RPMI7951 (cell line): ENCODE measurements around the gene FUT3. TPM values are rescaled to one million over a fixed set of nuclear protein-coding genes. Genes with fewer than 3 reads are reported as not detected.
A peak's percentile ranks its signal among the peaks of the same experiment; 100 is the strongest.
"Not testable (repeated sequence)": the region's sequence is repeated elsewhere in the genome, so short reads cannot be mapped to it uniquely, and the experiment has no call there.

Experiments used
- DNase-seq: peaks from one replicate; pipeline ENCODE4 v3.0.0-alpha.2; 2012; ENCODE audit warnings: low read depth
- total RNA-seq: library from RNA; depleted of rRNA; stranded (reverse); fragments of >200 nt; shearing (Covaris generic); gene quantifications from 2 replicates; pipeline ENCODE4 v1.2.3, GENCODE V29; 2014; rRNA removed

FUT3 gene
- not detected in 2 replicates for total RNA-seq

- no peak for DNase-seq
These were observed at the start of gene FUT3 for GRCh38 chr19:5851302-5851701. TSS of gene FUT3 (minus strand) at chr19:5851449.

GRCh38 chr19:5900976-5901375 lies 49.7 kb upstream of the FUT3 start:
- no peak for DNase-seq

GRCh38 chr19:5899728-5900526 lies 48.7 kb upstream of the FUT3 start:
- DNase-seq: no peak

DNA sequence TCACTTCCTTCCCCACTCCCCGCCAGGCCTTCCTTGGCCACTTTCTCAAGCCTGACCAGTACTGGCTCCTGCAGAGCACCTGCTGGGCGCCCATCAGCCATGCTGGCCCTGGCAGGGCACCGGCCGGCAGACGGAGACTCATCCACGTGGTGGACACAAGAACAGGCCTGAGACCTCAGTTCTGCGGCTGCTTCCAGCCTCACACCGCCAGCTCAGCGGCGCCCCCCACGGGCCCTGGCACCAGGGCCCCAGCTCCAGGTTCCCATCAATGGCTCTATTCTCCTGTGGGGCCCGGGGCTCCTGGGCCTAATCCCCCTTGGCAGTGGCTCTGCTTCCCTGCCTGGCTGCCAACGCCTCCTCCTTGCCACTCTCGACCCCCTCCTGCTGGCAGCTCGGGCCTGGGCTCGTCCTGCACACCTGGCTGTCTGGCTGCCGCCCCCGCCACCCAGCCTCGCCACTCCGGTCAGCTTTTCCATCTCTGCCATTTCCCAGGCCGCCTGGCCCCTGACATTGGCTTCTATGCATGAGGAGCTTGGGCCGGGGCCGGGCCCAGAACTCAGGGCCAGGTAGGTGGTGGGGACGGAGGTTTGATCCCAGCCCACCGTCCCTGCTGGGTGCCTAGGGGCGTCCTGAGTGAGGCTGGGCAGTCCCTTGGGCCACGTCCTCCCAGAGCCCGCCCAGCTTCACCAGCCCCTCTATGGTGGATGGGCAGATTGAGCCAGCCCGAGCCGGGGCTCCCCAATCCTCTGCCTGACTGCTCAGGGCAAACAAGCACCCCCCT lies 46.1 kb upstream of the FUT3 start:
- no peak for DNase-seq

DNA sequence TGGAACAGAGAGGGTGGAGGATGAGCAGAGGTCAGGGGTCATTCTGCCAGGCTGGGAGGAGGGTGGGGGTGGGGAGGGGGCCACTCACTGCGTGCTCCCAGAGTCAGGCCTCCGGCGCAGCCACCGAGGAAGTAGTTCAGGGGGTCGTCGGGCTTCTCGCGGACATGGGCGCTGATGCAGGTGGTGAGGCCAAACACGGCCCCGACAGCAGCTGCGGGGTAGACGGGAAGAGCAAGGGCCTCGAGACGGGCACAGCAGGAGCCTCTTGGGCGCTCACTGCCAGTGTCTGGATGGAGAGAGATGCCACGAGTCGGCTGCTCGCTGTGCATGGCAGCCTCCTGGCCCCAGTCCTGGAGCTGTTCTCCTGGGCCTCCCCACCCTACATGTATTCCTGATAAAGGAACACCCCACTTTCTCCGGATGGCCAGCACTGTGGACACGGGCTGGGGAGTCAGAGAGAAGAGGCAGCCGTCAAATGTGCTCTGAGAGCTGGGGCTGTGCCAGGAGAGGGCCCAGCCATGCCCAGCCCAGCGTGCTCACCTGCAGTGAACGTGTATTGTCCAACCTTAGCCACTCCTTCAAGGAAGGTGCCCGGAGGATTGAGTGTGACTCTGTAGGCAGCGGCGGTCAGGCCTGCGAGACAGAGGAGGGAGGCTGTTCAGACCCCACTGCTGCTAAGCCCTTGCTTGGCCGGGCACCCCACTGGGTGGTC lies 45.3 kb upstream of the FUT3 start:
- DNase-seq: no peak

GRCh38 chr19:5895890-5896289 lies 44.6 kb upstream of the FUT3 start:
- no peak for DNase-seq

- DNase-seq: no peak
These were observed 44.2 kb upstream of the FUT3 start for GRCh38 chr19:5895409-5895808.

DNA sequence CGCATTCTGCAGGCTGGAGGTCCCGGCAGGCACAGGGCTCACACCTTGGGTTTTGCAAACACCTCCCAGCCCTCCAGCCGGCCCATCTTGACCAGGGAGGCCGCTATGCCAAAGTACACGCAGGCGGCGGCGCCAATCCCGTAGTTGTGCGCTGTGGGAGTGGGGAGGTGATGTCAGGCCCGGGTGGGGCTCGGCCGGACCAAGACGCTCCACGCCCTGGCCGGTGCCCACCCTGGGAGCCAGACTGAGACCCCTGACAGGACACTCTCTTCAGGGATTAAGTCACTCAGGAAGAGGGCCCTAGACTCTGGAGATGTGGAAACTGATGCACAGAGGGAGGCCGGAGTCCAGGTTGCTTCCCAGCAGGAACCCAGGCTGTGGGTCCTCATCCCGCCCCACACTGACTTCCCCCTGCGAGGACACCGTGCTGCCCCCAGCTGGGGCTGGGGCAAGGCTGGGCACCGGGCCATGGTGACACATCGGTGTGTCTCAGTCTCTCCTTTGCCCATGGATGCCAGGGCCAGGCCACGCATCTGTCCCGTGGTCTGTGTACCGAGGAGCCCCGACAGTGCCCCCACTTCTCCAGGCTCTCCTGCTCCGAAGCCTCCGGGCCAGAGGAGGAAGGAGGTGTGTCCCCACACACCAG lies 43.6 kb upstream of the FUT3 start:
- DNase-seq: no peak

GRCh38 chr19:5893907-5894703 lies 42.9 kb upstream of the FUT3 start:
- DNase-seq: no peak

GRCh38 chr19:5893296-5893903 lies 42.2 kb upstream of the FUT3 start:
- DNase-seq: no peak

- no peak for DNase-seq
These were observed 41.6 kb upstream of the FUT3 start for GRCh38 chr19:5892772-5893275.

DNA sequence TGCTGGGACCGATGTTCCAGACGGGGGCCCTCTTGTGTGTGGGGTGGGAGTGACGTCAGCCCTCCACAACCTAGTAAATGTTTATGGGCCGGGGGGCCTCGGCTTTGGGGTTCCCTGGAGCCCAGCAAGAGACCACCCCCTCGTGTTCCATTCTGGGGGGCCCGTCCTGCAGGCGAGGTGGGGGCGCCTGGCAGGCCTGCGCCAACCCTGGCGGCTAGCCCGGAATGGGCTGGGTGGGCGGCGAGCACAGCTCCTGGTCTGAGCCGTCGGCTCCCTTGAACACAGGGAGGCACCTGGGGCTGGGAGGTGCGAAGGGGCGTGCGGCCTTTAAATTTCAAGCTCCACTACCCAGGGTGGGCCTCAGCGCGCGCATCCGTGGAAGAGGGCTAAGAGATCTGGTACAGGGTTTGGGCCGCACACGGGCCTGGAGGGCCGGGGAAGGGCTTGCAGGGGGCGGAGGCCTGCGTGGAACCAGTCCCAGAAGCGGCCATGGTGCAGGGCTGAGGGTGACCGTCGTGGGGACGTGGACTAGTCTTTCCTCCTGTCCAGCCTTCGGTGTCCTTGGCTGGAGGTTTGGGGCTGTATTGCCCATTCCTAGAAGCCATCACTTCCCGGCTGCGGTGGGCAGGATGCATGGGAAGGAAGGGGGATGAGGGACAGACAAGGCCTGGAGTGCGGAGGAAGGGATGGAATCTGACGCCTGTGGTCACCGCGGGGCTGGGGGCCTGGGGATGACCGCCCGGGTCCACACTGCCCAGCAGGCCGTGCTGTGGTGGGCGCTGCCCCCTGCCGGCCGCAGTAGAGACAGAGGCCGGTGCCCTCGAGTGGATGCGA lies 40.9 kb upstream of the FUT3 start:
- DNase-seq: peak; percentile 17

DNA sequence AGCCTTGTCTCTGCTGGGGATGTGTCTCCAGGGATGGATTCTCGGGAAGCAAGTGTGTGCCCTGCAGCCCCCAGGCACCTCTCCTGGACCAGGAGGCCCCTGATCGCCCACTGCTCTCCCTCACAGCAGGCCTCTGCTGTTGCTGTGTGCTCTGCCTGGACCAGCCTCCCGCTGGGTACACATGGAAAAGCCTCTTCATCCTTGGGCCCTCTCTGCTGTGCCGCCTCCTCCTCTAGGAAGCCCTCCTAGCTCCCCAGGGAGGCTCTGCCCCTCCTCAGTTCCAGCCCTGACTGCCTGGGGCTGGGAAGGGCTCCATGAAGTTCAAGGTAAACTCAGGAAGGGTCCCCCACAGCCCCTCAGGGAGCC lies 40.3 kb upstream of the FUT3 start:
- DNase-seq: no peak

- DNase-seq: no peak
These were observed 38.9 kb upstream of the FUT3 start for GRCh38 chr19:5890099-5890498.

GRCh38 chr19:5889288-5889971 lies 38.2 kb upstream of the FUT3 start:
- DNase-seq: no peak

GRCh38 chr19:5884065-5884811 lies 33.0 kb upstream of the FUT3 start:
- not testable (repeated sequence) for DNase-seq

DNA sequence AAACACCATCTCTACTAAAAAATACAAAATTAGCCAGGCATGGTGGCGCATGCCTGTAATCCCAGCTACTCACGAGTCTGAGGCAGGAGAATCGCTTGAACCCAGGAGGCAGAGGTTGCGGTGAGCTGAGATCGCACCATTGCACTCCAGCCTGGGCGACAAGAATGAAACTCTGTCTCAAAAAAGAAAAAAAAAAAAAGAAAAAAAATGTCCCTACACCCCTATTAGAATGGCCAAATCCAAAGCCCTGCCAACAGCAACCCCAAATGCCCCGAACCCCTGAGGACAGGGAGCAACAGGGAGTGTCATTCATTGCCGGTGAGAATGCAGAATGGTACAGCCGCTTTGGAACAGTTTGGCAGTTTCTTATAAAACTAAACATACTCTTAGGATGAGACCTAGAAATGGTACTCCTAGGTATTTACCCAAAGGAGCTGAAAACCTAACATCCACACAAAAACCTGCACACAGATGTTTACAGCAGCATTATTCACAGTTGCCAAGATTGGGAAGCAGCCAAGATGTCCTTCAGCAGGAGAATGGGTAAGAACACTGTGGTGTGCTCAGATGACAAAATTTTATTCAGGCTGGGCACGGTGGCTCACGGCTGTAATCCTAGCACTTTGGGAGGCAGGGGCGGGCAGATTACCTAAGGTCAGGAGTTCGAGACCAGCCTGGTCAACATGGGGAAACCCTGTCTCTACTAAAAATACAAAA lies 32.1 kb upstream of the FUT3 start:
- not testable (repeated sequence) for DNase-seq
